Neural crest cell (in vitro differentiated cells): ENCODE data around the gene MASP1. TPM values are rescaled to one million over a fixed set of nuclear protein-coding genes. Genes with fewer than 3 reads are reported as not detected.

Experiments used
- DNase-seq: peaks from one replicate; pipeline ENCODE4 v3.0.0; 2021; ENCODE audit warnings: low read depth, mixed read lengths, low spot score
- H3K27ac Mint-ChIP-seq: one replicate; pipeline ENCODE4 v1.8.0; 2021; ENCODE audit warnings: mild to moderate bottlenecking, mixed read lengths; ENCODE audit not compliant: unreplicated experiment
- H3K27me3 Mint-ChIP-seq: 2 replicates; pipeline ENCODE4 v1.8.0; 2021; ENCODE audit warnings: low read depth, mild to moderate bottlenecking, mixed read lengths
- H3K36me3 Mint-ChIP-seq: 2 replicates; pipeline ENCODE4 v1.8.0; 2021; ENCODE audit warnings: low read depth, mild to moderate bottlenecking, mixed read lengths
- H3K4me1 Mint-ChIP-seq: 2 replicates; pipeline ENCODE4 v1.8.0; 2021; ENCODE audit warnings: mixed read lengths
- H3K4me3 Mint-ChIP-seq: one replicate; pipeline ENCODE4 v1.8.0; 2021; ENCODE audit warnings: mild to moderate bottlenecking, mixed read lengths
- H3K9me3 Mint-ChIP-seq: 2 replicates; pipeline ENCODE4 v1.8.0; 2021; ENCODE audit warnings: mixed read lengths
- total RNA-seq: library from RNA; stranded (reverse); gene quantifications from 2 replicates; pipeline ENCODE4 v1.2.1, GENCODE V29; 2021
- TF ChIP-seq, protein P1 (sequence below): fragments of 200-600 bp; sonication (generic); conservative IDR thresholded peaks from 2 replicates; pipeline ENCODE4 v1.5.0; 2021; ENCODE audit warnings: antibody characterized with exemption, mild to moderate bottlenecking

MASP1 gene
- total RNA-seq, 1 donor from 2014 or later = 0.58 TPM

DNA sequence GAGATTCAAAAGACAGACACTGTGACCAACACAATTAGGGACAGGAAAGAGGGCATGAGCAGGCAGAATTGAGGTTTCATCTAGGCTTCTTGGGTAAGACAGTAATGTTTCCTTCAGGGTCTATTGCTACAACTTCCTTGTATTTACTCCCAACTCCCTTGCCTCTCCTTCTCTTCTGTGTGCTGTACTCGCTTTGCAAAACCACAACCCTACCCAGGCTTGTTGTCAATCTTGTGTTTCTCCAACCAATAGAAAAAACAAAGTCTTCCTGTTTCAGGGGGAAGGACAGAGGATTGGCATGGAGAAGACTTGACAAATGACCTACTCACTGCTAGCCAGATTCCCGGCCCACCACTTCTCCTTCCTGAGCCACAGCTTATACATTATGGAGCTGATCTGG lies 36.3 kb upstream of the MASP1 start:
- no peaks in the 10 kb centered on the region for H3K4me1 Mint-ChIP-seq
- no peaks in the 10 kb centered on the region for H3K36me3 Mint-ChIP-seq
- no peak for DNase-seq
- H3K9me3 Mint-ChIP-seq = no peaks in the 10 kb centered on the region
- no peaks in the 10 kb centered on the region for H3K27me3 Mint-ChIP-seq
- no peak overlapping the region for H3K4me3 Mint-ChIP-seq
- TF ChIP-seq, protein P1, sequence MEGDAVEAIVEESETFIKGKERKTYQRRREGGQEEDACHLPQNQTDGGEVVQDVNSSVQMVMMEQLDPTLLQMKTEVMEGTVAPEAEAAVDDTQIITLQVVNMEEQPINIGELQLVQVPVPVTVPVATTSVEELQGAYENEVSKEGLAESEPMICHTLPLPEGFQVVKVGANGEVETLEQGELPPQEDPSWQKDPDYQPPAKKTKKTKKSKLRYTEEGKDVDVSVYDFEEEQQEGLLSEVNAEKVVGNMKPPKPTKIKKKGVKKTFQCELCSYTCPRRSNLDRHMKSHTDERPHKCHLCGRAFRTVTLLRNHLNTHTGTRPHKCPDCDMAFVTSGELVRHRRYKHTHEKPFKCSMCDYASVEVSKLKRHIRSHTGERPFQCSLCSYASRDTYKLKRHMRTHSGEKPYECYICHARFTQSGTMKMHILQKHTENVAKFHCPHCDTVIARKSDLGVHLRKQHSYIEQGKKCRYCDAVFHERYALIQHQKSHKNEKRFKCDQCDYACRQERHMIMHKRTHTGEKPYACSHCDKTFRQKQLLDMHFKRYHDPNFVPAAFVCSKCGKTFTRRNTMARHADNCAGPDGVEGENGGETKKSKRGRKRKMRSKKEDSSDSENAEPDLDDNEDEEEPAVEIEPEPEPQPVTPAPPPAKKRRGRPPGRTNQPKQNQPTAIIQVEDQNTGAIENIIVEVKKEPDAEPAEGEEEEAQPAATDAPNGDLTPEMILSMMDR = no peak
- H3K27ac Mint-ChIP-seq = no peak overlapping the region

DNA sequence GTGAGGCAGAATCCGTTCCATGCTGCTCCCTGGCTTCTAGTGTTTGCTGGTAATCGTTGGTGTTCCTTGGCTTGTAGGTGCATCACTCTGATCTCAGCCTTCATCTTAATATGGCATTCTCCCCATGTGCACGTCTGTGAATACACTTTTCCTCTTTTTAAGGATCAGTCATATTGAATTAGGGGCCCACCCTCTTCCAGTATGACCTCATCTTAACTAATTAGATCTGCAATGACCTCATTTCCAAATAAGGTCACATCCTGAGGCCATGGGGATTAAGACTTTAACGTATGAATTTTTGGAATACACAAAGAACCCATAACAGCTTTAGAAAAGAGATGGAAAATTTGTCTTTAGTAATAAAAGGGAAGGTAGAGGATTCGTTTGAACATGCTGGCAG lies 34.1 kb upstream of the MASP1 start:
- Mint-ChIP-seq H3K36me3 (no peaks in the 10 kb centered on the region), H3K4me3 (no peak overlapping the region), H3K4me1 (no peaks in the 10 kb centered on the region), H3K27me3 (no peaks in the 10 kb centered on the region), H3K27ac (no peak overlapping the region), H3K9me3 (no peaks in the 10 kb centered on the region)
- DNase-seq = no peak
- TF ChIP-seq, protein P1 = no peak

DNA sequence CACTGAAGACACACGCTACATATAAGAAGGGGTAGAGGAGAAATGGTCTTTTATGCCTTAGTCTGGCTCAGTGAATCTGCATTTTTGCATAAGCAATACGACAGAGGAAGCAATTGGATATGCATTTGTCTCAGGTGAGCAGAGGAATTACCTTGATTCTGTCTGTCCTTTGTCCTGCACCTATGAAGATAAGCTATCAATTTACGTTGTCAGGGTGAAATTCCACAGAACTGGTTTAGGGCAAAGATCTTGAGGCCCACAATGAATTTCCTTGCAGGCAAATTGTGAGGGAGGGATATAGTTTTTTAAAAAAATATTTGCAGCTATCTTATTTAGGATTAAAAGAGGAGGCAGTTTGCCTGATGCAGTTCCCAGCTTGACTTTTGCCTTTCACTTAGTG lies 31.6 kb upstream of the MASP1 start:
- Mint-ChIP-seq H3K27ac (no peak overlapping the region), H3K4me1 (peaks cover 6% of the 10 kb centered on the region), H3K27me3 (peaks cover 4% of the 10 kb centered on the region), H3K36me3 (no peaks in the 10 kb centered on the region), H3K9me3 (no peaks in the 10 kb centered on the region), H3K4me3 (no peak overlapping the region)
- DNase-seq = no peak
- TF ChIP-seq, protein P1 = no peak

DNA sequence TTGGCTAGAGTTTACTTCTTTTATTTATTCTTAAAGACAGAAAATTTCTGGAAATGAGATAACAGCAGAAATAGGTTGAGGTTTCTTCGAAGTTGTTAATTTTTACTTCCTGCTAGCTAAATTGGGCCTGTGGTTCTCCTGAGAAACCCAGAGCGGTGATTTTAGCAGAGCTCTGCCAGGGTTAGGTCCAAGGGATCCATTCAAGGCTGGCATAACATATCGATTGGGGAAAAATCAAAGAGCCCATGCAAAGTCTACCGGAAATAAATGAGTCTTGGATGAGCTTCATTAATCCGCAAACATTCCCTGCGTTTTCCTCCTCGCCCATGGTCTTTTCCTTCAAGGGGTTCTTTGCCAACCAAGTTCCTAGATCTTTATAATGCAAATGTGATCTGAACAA lies 30.8 kb upstream of the MASP1 start:
- H3K4me1 Mint-ChIP-seq = peaks cover 6% of the 10 kb centered on the region
- DNase-seq = no peak
- no peaks in the 10 kb centered on the region for H3K36me3 Mint-ChIP-seq
- H3K27me3 Mint-ChIP-seq = peaks cover 7% of the 10 kb centered on the region
- H3K27ac Mint-ChIP-seq = no peak overlapping the region
- no peaks in the 10 kb centered on the region for H3K9me3 Mint-ChIP-seq
- no peak overlapping the region for H3K4me3 Mint-ChIP-seq
- TF ChIP-seq, protein P1 = no peak

DNA sequence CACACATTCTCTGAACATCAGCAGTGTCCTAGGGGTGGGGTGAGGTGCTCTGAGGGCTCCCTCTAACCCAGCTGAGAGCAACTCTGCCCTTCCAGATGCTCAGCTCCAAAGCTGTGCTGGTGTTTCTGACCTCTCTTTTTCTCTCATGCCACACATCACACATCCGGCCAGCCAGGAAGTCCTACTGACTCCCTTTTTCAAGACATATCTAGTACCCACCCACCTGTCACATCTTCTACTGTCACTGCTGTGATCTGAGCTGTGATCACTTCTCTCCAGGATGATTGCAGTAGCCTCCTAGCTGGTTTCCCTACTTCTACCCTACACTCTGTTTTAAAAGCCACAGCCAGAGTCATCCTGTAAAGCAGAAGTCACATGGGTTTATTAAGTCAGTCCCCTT lies 30.2 kb upstream of the MASP1 start:
- no peak overlapping the region for H3K4me3 Mint-ChIP-seq
- H3K4me1 Mint-ChIP-seq = peaks cover 6% of the 10 kb centered on the region
- TF ChIP-seq, protein P1 = no peak
- peaks cover 12% of the 10 kb centered on the region for H3K27me3 Mint-ChIP-seq
- H3K9me3 Mint-ChIP-seq = no peaks in the 10 kb centered on the region
- no peaks in the 10 kb centered on the region for H3K36me3 Mint-ChIP-seq
- DNase-seq = no peak
- H3K27ac Mint-ChIP-seq = no peak overlapping the region
